HG02623 (cell line): ENCODE results near the gene KLRG1.

Experiments used
- ATAC-seq: cut with Tn5 transposase; IDR thresholded peaks from one replicate; pipeline ENCODE4 v1.9.1; 2021; ENCODE audit warnings: moderate library complexity; ENCODE audit not compliant: unreplicated experiment

Gene KLRG1

DNA sequence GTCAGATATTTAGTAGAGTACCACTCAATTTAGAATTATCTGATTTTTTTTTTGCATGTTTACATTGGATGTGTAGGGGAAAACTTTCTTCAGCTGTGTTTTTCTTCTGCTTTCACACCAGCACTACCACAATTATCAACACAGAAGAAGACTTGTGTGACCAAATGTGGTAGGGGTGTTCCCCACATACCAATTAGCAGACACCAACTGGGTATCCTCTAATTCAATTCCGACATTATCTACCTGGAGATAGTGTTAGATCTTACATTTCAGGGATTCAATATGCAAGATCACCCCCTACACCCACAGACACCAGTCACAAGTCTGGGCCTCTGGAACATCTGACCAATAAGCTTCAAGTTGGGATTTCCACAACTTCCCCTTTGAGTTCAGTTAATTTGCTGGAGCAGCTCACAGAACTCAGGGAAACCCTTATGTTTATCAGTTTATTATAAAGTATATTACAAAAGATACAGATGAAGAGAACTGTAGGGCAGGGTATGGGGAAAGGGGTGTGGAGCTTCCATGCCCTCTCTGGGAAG is 4.1 kb upstream of the KLRG1 start:
- ATAC-seq: no peak

DNA sequence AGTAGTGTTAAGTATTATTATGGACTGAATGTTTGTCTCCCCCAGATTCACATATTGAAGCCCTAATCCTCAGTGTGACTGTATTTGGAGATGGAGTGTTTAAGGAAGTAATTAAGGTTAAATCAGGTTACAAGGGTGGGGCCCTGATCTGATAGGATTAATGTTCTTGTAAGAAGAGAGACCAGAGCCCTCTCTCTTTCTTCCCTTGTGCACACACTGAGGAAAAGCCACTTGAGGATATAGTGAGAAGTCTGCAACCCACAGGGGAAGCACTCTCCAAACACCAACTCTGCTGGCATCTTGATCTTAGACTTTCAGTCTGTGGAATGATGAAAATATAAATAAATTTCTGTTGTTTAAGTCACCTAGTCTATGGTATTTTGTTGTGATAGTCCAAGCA is 2.2 kb upstream of the KLRG1 start:
- no peak for ATAC-seq

DNA sequence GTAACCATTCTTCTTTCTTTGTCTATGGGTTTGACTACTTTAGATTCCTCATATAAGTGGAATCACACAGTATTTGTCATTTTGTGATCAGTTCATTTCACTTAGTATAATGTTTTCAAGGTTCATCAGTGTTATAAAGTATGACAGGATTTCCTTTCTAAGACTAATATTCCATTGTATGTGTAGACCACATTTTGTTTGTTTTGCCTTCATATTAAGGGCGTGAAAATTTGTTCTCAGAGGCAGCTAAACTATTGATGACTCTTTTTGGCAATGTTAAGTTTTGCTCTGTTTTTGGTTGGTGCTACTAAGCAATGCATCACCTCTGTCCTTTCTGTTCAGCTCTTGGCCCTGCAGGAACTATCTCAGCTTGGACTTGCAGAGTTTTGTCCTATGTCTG is 1.7 kb upstream of the KLRG1 start:
- ATAC-seq: no peak

DNA sequence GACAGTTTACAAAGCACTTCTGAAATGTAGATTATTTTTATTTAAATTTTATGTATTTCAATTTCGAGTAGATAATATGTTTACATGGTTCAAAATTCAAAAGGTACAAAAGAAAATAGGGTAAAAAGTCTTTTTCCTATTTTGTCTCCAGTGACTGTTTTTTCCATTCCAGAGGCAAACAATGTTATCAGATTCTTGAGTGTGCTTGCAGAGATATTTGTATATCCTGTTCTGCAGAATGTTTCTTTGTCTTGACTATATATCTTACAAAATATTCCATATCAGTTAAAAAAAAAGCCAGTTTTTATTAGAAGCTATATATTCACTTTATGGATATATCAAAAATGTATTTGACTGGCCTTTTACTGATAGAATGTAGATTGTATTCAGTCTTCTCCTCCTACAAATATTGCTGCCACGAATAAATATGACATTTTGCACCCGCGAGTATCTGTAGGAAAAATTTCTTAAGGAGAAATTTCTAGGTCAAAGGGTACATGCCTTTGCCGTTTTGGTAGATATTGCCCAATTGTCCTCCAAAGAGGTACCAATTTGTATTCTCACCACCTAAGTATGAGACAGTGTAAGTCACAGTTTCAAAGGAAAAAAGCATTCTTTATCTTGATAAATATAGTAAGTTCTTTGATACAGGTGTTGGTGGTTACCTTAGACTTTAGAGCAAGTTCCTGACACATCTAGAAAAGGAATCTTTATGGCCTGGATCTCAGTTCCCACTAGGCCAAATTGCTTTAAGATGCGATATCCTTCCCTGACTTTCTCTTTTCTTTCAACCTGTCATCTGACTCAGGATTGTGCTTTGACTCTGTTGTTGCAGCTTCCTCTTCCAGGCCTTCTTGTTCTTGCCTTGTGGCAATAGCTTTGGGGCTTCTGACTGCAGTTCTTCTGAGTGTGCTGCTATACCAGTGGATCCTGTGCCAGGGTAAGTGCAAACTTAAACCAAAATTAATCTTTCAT is 2.3 kb downstream of the KLRG1 start:
- no peak for ATAC-seq

DNA sequence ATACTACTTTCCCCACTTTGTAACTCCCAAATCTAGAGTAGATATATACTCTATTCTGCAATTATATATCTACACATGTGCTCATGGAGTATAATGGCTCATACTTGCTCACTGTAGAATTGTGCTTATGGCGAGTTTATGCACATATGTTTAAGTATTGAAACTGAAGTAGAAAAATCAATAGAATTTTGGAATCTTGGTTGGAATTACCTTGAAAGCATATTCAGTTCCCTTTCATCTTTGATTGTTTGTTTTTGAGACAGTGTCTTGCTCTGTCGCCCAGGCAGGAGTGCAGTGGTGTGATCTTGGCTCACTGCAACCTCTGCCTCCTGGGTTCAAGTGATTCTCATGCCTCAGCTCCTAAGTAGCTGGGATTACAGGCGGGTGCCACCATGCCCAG is 4.5 kb downstream of the KLRG1 start:
- ATAC-seq: no peak

DNA sequence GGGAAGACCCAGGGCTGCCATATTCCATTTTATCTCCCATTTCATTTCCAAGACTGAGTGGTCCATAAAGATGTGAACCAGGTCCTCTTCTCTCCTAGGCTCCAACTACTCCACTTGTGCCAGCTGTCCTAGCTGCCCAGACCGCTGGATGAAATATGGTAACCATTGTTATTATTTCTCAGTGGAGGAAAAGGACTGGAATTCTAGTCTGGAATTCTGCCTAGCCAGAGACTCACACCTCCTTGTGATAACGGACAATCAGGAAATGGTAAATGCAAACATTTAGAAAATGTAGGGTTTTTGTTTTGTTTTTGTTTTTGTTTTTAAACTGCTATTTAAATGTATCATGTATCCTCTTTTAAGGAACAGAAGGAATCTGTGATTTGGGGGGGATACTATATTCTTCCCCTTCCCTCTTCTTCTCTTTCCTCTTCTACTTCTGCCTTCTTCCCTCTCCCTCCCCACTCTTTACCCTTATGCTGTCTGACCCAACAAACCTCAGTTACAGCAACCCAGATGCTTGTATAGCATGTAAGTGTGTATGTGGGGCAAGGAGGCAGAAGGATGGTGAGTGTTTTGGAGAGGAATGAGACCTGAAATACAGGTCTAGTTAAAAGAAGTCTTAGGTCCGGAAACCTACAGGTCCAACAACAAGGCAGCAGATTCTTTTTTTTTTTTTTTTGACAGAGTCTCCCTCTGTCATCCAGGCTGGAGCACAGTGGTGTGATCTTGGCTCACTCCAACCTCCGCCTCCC is 5.9 kb downstream of the KLRG1 start:
- ATAC-seq: no peak

DNA sequence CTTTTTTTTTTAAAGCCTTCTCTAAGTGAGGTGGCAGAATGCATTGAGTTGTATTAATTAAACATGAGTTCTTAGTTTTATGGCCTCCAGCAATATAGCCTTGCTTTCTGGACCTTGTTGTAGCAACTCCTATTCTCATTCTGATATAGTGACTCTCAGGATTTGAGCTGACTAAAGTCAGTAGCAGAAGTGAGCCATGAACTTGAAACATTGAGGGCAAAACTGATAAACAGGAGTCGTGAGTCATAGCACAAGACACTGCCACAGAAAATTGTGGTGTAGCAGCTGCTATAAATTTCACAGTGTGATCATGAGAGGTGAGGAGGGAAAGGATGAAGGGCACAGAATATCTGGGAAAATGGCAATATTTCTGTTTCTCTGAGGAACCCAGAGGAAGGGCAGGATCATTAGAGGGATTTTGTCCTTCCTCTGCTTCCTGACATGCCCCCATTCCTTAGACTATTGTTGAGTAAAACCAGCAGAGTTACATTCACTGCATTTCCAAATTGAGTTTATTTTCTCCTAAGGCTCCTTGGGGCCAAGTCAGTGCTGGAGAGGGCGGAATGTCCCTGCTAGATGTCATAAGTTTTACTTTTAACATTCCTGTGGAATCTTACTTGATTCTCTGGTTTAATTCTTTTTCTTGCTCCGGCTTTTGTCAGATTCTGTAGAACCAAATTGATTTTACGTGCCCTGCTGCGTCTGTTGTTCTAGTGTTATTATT is 7.5 kb downstream of the KLRG1 start:
- peak; percentile 92 for ATAC-seq

DNA sequence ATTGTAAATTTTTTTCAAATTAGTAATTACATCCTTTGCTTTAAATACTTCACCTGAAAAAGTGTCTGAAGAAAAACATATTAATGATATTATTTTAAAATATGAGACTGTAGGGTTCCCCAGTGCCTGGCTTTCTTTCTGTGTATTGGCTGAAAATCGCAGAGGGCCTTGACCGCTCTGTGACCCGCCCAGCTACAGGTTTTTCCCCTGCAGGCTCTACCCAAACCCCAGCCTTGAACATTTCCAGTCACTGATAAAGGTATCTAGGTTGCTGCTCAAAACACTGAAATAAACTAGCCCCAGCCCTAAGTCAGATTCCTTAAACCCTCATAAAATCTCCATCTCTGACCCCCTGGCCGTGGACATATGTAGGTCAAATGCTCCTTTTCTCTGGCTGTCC is 11.9 kb downstream of the KLRG1 start:
- ATAC-seq: no peak

DNA sequence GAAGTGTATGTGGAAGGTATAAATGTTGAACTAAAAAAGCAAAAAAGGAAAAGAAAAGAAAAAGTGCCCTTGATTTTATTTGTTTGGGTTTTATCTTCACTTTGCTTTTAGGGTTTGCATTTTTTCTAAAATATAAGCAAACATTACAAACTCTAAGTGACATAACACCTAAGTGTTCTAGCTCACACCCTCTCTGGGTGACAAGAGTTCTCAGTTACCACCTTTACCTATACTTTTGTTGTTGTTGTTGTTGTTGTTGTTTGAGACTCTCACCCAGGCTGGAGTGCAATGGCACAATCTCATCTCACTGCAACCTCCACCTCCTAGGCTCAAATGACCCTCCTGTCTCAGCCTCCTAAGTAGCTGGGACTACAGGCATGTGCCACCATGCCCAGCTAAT is 13.0 kb downstream of the KLRG1 start:
- no peak for ATAC-seq

DNA sequence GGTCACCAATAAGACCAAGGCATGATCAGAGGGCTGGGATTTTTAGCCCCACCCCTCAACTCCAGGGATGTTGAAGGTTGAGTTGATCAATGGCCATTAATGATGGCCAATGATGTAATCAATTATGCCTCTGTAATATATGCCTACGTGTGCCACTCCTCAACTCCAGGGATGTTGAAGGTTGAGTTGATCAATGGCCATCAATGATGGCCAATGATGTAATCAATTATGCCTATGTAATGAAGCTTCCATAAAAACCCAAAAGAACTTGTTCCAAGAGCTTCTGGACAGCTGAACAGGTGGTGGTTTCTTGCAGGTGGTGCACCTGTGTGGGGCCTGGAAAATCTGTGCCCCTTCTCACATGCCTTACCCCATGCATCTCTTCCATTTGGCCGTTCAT is 33.2 kb downstream of the KLRG1 start:
- ATAC-seq: no peak

DNA sequence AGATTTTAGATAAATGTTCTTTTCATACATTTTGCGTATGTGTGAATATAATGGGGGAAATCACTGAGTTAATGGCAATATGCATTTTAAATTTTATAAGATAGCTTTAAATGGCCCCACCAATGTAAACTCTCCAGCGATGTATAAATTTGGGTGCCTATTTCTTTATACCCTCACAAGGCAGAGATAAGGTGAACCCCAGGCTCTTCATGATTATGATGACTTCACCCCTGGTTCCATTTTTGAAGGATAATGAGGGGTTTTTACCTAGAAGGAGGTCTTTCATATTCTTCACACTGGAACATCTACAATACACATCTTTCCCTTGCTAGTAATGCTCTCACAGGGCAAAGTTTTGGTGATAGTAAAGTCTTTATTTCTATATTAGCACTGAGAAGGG is 35.2 kb downstream of the KLRG1 start:
- ATAC-seq: no peak

DNA sequence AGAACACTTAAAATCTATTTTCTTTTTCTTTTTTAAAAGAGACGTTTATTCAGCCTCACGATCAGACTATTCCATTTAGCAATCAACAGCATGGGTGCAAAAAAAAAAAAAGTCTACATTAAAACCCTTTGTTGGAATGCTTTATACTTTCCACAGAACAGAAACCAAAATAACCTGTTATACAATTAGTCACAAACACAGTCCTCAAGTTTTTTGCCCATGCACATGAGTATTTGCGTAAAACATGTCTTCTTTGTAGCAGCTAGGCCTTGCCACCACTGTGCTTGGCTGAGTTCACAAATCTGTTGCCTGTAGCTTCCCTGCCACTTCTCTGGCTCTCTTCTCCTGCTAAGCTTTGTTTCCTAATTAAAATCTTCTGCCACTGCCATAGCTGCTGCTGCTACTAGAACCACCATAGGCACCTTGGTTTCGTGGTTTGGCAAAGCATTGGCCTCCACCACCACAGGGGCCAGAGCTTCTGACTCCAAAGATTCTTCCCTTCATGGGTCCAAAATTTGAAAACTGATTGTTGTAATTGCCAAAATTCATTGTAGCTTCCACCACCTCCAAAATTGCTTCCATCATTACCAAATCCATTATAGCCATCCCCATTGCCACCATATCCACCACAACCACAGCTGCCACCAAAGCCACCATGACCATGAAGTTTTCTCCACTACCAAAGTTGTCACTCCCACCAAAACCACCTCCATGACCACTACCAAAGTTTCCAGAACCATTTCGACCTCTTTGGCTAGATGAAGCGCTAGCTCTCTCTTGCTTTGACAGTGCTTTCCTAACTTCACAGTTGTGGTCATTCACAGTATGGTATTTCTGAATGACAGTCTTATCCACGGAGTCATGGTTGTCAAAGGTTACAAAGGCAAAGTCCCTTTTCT is 38.1 kb downstream of the KLRG1 start:
- ATAC-seq: no peak

DNA sequence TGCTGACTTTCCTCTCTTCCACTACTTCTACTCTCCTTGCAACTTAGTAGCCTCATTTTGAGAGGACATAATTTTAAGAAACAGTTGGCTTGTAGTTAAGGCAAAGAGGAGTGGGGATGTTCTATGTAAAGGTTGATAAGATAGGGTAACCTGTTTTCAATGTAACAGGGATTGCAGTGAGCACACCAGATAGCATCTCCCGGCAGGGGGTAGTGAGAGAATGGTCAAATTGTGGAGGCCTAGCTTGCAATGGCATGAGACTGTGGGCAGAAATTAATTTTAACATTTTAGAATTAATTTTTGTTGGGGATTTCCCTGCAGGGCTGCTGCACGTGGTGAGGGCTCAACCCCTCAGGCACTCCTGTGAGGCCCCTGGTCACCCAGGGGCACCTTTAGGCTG is 41.4 kb downstream of the KLRG1 start:
- ATAC-seq: no peak

DNA sequence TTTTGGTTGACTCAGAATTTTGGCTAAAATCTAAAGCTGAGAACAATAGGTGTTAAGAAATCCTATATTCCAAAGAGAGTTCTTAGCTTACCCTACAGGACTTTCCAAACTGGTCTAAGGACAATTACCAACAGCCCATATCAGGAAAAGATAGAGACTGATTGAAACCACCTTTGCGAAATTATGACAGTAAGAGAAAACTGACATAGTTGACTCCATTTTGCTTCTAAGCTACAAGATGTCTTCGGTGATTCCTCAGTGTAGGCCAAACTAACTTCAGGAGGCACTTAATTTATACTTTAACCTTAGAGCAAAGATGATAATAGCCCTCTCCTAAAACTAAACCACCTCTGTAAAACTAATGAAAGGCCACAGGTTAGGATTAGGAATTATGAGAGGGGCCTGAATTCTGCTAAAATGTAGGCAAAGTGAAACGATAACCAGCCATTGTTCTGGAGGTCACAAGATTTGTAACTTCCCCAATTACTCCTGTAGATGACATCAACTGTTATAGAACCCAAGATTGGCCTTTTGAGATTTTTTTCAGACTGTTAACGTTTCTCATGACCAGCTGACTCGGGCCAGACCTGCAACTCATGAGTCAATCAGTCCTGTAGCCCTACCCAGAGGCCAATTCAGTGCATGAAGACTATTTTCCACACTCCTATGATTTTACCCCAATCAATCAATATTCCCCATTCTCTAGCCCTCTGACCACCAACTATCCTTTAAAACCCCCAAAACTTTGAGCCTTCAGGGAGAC is 43.0 kb downstream of the KLRG1 start:
- no peak for ATAC-seq

DNA sequence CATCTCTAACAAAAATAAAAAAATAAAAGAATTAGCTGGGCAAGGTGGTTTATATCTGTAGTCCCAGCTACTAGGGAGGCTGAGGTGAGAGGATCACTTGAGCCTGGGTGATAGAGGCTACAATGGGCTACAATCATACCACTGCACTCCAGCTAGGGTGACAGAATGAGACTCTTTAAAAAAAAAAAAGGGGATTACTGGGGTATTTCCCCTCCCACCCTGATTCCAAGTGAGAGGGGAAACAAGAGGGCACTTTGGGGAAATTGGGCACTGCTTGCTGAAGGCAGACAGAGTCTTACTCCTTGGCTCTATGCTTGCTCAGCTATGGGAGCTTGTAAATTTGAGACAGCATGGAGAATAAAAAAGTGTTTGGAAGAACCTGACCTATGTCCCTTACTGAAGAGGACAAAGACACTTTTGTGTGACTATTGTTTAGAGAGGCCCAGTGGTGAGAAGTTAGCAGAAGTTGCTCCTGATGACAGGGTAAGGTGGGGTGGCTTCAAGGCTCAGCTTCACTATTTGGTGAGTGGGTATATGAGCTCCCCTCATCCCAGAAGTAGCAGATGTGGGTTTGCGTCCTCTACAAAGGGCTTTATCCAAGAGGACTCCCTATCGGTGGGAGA is 44.0 kb downstream of the KLRG1 start:
- no peak for ATAC-seq

DNA sequence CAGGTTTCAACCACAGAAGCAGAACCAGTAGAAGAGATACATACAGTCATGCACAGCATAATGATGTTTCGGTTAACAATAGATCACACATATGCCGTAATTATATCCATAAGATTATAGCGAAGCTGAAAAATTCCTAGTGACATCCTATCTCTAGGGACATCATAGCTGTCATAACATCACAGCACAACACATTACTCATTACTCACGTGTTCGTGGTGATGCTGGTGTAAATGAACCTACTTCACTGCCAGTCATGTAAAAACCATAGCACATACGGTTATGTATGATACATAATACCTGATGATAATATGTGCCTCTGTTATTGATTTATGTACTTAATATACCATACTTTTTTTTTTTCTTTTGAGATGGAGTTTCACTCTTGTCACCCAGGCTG is 44.7 kb downstream of the KLRG1 start:
- no peak for ATAC-seq

DNA sequence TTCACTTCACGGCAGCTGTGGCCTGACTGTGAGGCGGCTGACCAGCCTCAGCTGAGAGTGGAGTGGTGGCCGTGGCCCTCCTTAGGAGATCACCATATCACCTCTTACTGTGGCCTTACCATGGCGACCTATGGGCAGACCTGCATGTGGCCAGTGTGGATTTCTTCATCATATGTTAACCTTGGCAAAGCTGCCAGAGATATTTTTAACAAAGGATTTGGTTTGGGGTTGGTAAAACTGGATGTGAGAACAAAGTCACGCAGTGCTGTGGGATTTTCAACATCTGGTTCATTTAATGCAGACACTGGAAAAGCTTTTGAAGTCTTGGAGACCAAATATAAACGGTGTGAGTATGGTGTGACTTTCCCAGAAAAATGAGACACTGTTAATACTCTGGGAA is 46.9 kb downstream of the KLRG1 start:
- ATAC-seq: no peak

DNA sequence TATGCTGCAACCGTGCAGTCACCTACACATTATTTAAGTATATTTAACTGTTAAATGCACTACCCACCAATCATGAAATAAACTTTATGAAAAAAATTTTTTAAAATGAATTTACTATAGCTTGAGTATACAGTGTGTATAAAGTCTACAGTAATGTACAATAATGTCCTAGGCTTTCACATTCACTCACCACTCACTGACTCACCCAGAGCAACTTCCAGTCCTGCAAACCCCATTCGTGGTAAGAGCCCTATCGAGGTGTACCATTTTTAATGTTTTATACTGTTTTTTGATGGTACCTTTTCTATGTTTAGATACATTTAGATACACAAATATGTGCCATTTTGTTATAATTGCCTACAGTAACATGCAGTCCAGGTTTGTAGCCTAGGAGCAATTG is 48.1 kb downstream of the KLRG1 start:
- no peak for ATAC-seq

DNA sequence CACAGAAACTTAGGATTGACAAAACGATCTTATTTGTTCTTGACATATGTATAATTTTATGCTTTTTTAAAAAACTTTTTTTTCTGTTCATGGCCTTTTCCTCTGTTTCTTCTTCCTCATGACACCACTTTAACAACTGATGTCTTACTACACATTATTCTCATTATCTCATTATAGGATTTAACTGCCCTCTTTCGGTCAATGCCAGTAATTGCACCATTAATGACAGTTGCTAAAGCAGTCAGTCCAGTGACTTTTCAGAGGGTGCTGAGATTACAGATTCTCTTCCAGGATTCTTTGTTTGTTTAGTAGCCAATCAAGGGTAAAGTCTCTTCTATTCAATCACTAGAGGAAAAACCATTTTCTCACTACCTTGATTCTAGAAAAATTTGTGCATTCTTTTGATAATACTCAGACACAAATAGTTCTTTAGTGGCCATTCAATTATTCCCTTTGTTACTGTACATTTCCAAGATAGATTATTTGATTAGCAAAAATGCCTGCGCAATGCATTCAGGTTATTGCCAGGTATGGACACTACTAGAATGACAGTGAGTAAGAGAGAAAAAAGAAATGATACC is 50.1 kb downstream of the KLRG1 start:
- ATAC-seq: no peak
